GM19240 (cell line): ENCODE results near the gene EEPD1.

Experiments
- DNase-seq: peaks from one replicate; pipeline ENCODE4 v3.0.0; 2011; ENCODE audit warnings: low spot score; ENCODE audit not compliant: insufficient read length

The EEPD1 gene

GRCh38 chr7:36188906-36189305 is 35.9 kb downstream of the EEPD1 start:
- DNase-seq, result no peak

GRCh38 chr7:36190447-36191291 is 37.6 kb downstream of the EEPD1 start:
- no peak for DNase-seq

- DNase-seq, result no peak
Measured at GRCh38 chr7:36191292-36191920, 38.4 kb downstream of the EEPD1 start.

DNA sequence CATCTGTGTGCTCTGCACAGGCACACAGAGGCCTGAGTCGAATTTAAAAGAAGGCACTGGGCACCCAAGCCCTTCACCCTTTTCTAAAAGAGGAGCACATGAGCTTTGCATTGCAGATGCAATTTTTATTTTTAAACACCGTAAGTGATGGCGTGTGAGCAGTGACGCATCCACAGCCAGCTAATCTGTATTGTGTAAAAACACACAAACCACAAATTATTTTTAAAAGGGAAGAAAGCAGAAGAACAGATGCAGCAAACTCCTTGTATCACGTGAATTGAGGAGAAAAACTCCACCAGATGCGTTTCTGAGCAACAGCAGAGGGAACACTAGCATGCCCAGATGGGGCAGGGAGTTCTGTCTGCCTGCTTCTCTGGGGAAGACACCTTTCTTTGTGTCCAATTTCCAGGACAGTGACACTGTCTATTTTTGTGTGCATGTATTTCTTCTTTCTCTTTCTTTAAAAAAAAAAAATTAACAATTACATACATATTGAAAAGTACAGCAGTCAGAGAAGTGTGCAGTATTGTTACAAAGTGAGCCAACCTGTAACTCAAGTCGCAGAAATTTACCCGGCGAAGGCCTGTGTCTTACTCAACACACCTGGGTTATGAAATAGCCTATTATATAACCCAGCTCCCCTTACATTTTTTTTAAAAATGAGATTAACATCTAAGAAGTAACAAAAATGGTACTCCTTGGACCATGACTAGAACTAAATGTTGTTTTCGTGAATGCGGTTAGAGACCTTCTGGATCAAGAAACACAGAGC is 39.2 kb downstream of the EEPD1 start:
- no peak for DNase-seq

DNA sequence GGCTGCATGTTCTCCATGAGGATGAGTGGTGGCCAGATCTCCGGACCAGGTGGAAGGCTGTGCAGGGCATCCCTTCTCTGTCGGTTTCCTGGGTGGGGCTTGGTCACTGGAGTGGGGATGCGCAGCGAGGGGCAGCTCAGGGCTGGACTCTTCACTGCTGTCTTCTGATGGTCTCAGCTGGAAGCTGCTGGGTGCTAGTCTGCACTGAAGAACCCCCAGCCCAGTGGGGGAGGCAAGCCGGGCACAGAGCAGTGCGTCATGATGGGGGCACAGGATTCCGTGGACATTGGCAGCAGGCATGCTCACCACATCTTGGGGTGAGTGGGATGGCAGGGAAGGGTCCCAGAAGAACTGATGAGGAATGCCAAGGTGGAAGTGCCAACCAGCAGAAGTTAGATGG is 39.8 kb downstream of the EEPD1 start:
- DNase-seq, result no peak

- no peak for DNase-seq
Measured at GRCh38 chr7:36198854-36199266, 45.8 kb downstream of the EEPD1 start.

DNA sequence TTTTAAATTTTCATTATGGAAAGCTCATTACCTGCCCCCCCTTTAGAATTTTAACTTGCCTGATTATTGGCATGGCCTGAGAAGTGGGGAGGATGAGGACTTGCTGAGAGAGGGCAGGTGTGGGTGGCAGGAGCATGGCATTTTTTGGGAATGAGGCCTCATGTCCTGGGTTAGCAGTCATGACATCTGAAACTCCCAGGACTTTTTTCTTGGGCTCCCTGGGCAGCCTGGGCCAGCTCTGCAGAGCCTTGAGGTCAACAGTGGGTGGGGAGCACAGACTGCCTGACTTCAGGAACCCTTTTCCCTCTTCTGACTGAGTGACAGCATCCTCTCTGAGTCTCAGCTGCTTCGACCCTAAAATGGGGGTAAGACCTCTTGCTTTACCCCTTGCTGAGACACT is 46.3 kb downstream of the EEPD1 start:
- DNase-seq, result no peak

- no peak for DNase-seq
Measured at GRCh38 chr7:36201122-36201723, 48.2 kb downstream of the EEPD1 start.

DNA sequence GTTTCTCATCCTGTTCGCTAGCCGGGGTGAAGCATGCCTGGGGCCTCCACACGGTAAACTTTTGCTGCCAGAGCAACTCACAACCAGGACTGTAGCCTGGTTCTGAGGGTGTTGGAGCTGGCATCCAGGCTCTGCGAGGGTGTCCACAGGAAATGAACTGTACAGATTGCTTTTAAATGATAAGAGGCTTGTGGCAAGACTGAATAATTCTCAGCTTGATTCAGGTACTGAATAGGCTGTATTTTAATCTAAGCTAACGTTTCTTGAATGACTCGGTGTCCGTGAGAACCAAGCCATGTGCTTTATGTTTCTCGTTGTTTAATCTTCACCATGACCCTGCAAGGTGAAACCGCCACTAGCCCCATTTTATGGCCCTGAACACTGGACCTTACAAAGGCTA is 49.3 kb downstream of the EEPD1 start:
- DNase-seq, result no peak

- no peak for DNase-seq
Measured at GRCh38 chr7:36203071-36203790, 50.2 kb downstream of the EEPD1 start.

DNA sequence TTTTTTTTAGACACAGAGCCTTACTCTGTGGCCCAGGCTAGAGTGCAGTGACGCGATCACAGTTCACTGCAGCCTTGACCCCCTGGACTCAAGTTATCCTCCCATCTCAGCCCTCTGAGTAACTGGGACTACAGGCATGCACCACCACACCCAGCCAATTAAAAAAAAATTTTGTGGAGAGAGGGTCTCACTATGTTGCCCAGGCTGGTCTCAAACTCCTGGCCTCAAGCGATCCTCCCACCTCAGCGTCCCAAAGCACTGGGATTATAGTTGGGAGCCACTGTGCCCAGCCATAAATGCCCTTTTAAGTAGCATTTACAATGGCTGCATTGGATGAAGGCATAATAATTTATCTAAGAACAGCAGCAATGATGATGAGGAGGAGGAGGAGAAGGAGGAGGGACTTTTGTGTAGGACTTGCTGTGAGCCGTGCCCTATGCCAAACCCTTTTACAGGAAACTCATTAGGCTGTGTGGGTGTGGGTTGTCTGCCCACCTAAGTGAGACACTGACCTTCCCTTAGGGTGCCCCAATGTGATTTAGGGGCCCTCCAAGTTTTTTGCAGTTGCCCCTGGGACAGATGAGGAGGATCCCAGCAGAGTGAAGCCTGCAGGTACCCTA is 51.1 kb downstream of the EEPD1 start:
- no peak for DNase-seq

GRCh38 chr7:36204929-36205635 is 52.0 kb downstream of the EEPD1 start:
- no peak for DNase-seq

DNA sequence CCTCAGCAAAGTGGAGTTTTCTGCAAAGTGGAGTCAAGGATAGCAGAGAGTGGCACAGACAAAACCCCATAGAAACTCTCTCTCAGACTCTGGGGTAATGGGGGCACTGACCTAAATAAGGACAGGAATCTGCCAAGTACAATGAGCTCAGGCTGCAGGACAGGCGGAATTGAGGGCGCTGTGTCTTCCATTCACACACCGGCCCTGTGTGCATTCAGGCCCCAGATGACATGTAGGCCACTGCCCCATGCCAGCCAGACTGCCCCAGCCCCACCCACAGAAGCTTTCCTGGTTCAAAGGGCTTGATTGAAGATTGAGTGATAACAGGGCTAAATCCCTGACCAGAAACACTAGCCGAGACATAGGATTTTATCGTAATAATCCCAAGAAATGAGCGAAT is 52.7 kb downstream of the EEPD1 start:
- DNase-seq, result no peak

DNA sequence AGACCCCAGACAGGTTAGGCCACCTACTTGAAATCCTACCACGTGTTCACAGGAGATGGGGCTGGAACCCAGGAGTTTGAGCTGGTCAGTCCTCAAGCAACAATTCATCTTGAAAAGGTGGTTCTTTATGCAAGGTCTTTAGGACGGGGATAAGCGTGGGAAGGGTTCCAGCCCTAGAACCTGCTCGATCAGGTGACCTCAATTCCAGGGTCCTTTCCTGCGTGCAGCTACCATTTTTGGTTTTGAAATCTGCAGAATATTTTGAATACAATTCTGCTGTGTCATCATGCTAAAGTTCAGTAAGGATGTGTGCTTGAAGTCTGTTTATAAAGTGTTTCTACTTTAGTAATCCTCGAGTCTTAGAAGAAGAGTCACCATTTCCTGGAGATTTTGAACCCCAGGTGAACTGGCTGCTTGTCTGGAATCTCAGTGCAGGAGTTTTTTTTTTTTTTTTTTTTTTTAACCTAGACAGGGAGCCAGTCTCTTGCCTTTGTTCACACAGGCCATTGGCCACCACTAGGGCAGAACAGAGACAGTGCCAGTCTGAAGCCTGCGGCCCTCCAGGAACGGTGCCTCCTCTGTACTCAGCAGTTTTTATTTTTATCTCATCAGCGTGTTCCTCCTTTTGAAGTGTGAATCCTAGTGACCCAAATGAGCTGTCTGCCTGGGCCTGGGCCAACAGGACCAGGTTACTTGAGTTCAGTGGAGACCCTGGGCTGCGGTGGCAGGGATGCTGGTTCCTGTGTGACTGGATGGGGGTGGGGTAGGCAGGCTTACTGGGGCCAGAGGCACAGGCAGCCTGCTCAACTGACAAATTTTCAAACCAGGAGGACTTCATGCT is 54.6 kb downstream of the EEPD1 start:
- no peak for DNase-seq

DNA sequence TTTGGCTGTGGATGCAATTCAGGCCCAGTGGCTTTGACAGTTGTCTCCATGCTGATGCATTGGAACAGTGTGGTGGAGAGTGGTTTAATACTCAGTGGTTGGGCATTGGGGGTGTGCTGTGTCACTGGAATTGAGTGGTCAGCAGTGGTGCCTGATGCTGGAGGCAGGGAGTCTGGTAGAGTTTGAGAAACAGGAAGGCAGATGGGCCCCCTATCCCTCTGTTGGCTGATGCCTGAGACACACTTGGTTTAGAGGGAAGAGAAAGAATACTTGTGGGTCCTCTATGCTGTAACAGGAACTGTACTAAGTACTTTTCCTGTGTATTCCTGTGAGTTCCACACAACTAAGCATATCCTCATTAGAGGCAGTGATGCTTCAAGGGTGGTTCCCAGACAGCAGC is 55.4 kb downstream of the EEPD1 start:
- DNase-seq, result no peak

DNA sequence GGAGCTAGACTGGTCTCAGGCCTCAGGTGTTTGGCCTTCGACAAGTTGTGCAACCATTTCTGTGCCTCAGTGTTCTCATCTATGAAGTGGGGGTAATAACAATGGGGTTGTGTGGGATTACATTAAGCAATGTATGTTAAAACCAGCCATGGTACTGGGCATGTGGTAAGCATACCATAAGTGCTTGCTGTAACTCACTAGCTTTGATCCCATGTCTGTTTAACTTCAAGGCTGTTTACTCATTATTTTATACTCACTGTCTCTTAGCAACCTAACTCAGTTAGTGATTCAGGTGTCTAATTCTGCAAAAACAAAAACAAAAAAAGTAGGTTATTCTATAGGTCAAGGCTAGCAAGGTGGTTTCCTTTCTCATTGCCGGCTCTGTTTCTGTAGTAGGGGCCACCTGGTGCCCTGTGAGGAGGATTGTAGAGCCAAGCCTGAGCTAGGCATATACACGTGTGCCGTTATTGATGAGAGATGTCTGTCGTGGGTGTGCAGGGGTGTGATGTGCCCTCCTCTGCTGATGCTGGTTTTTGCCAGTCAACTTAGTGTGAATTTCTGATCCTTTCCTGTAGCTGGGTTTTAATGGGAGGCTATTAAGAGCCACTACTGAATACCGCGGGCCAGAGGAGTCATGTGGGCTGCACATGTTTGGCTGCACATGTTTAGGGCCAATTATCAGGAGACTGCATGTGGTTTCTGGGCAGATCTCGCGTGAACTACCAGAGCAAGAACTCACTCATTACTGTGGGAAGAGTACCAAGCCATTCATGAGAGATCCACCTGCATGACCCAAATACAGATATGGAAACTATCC is 56.2 kb downstream of the EEPD1 start:
- DNase-seq, result no peak

DNA sequence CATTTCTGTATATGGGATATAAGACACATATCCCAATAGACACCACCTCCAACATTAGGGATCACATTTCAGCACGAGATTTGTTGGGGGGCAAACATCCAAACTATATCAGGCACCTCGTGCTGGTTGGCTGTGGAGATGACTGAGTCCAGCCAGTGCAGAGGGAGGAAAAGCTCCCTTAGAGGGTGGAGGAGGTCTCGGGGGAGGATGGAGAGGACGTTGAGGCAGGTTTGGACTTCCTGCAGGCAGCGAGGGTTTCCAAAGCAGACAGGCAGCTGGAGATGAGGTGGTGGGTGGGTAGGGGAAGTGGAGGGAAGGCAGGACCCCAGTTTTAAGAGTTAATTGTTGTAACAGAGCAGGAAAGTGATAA is 56.7 kb downstream of the EEPD1 start:
- DNase-seq, result no peak

- no peak for DNase-seq
Measured at GRCh38 chr7:36210291-36210922, 57.4 kb downstream of the EEPD1 start.
